PC-9 (cell line): Measurements from ENCODE around the gene KREMEN1. TPM values are rescaled to one million over a fixed set of nuclear protein-coding genes. Genes with fewer than 3 reads are reported as not detected.

Experiments
- BruUV-seq: library from RNA; stranded (reverse); fragments of 400-500 nt; replicated peaks from 2 replicates; lab custom pipeline; 2021; lab: Mats Ljungman, UMichigan
- CTCF ChIA-PET: fragments of 300-600 bp; sonication (Branson Sonifier 250); formaldehyde crosslinking; loops from one replicate; lab custom pipeline; 2022; ENCODE audit warnings: antibody characterized with exemption; lab: Charles Lee
- POLR2A ChIA-PET: fragments of 300-600 bp; sonication (Branson Sonifier 250); formaldehyde crosslinking; loops from one replicate; lab custom pipeline; 2022; ENCODE audit warnings: antibody characterized with exemption; ENCODE audit not compliant: unreplicated experiment; lab: Charles Lee
- DNase-seq, 2 experiments: peaks; one replicate each; pipeline versions ENCODE4 v3.0.0 to v3.0.0-alpha.2; 2015 to 2022; ENCODE audit warnings: mixed read lengths in 1 of 2
- H2AFZ ChIP-seq: fragments of 200-600 bp; sonication (generic); 2 replicates; pipeline ENCODE4 v1.8.1; 2017; ENCODE audit warnings: antibody characterized with exemption
- H3F3A ChIP-seq: fragments of 200-600 bp; sonication (generic); 2 replicates; pipeline ENCODE4 v1.8.1; 2017; ENCODE audit warnings: antibody characterized with exemption, mild to moderate bottlenecking, low read depth; ENCODE audit not compliant: insufficient read depth
- H3K27ac ChIP-seq: fragments of 200-600 bp; sonication (generic); 2 replicates; pipeline ENCODE4 v1.6.1; 2016; ENCODE audit warnings: mixed run types
- H3K27me3 ChIP-seq: fragments of 200-600 bp; sonication (generic); 2 replicates; pipeline ENCODE4 v1.6.1; 2016; ENCODE audit warnings: low read depth, mixed run types; ENCODE audit not compliant: insufficient read depth
- H3K36me3 ChIP-seq: fragments of 200-600 bp; sonication (generic); 2 replicates; pipeline ENCODE4 v1.6.1; 2016; ENCODE audit warnings: low read depth, mixed run types
- H3K4me1 ChIP-seq: fragments of 200-600 bp; sonication (generic); replicated peaks from 2 replicates; pipeline ENCODE4 v1.6.1; 2016; ENCODE audit warnings: mixed run types; ENCODE audit not compliant: insufficient read depth
- H3K4me2 ChIP-seq: fragments of 200-600 bp; sonication (generic); 2 replicates; pipeline ENCODE4 v1.6.1; 2017; ENCODE audit warnings: mixed run types
- H3K4me3 ChIP-seq: fragments of 200-600 bp; sonication (generic); 2 replicates; pipeline ENCODE4 v1.6.1; 2016; ENCODE audit warnings: mixed run types
- H3K79me2 ChIP-seq: fragments of 200-600 bp; sonication (generic); 2 replicates; pipeline ENCODE4 v1.6.1; 2017; ENCODE audit warnings: low read depth, mixed run types
- H3K9me2 ChIP-seq: fragments of 200-600 bp; sonication (generic); 2 replicates; pipeline ENCODE4 v1.8.1; 2017; ENCODE audit warnings: mild to moderate bottlenecking; ENCODE audit not compliant: insufficient read depth
- H3K9me3 ChIP-seq: fragments of 200-600 bp; sonication (generic); 2 replicates; pipeline ENCODE4 v1.8.1; 2016; ENCODE audit warnings: low read depth; ENCODE audit not compliant: insufficient read depth
- H4K20me1 ChIP-seq: fragments of 200-600 bp; sonication (generic); 2 replicates; pipeline ENCODE4 v1.8.1; 2017; ENCODE audit not compliant: insufficient read depth
- CTCF ChIP-seq: fragments of 200-600 bp; sonication (generic); conservative IDR thresholded peaks from 2 replicates; pipeline ENCODE4 v1.6.1; 2017; ENCODE audit warnings: mixed run types, antibody characterized with exemption, mild to moderate bottlenecking, moderate library complexity
- EZH2 ChIP-seq: fragments of 200-600 bp; sonication (generic); IDR thresholded peaks from 2 replicates; pipeline ENCODE4 v1.8.0; 2017; ENCODE audit warnings: antibody characterized with exemption, low read depth
- intact Hi-C: fragments of 100-400 bp; cut with micrococcal nuclease; formaldehyde crosslinking; loops from one replicate; pipeline ENCODE4 v1.10.0; 2022; ENCODE audit not compliant: unreplicated experiment
- total RNA-seq: library from RNA; stranded (reverse); gene quantifications from 2 replicates; pipeline ENCODE4 v1.2.3, GENCODE V29; 2021

Gene KREMEN1
- total RNA-seq, 1 experiment from 2014 or later = 6.1 TPM

GRCh38 chr22:29040385-29041275 is 32.2 kb upstream of the KREMEN1 start:
- H2AFZ ChIP-seq = no peak overlapping the region
- intact Hi-C loops = loop anchor here (1.0 to 10.0 kb wide), 4 partner anchors 114 to 440 kb away; no protein-coding TSS in a partner anchor
- no peaks in the 10 kb centered on the region for H3K79me2 ChIP-seq

GRCh38 chr22:29041408-29041807 is 31.4 kb upstream of the KREMEN1 start:
- no peaks in the 10 kb centered on the region for H3K27me3 ChIP-seq
- no peak overlapping the region for H3K4me3 ChIP-seq
- H3K4me1 ChIP-seq = peaks cover 22% of the 10 kb centered on the region
- ChIA-PET CTCF (interaction anchor here (0.7 kb wide), 1 partner anchor 211 kb away, joined by 3 read pairs; no protein-coding TSS in a partner anchor), POLR2A (no interaction called here)
- BruUV-seq = no TSS peak
- H3K4me2 ChIP-seq = no peak overlapping the region
- no peak for TF ChIP-seq CTCF
- no peak for TF ChIP-seq EZH2
- intact Hi-C loops = loop anchor here (2.0 to 10.0 kb wide), 3 partner anchors 113 to 441 kb away; no protein-coding TSS in a partner anchor
- no peak overlapping the region for H2AFZ ChIP-seq
- no peaks in the 10 kb centered on the region for H3K79me2 ChIP-seq
- H3K27ac ChIP-seq = no peak overlapping the region
- no peaks in the 10 kb centered on the region for H3K9me2 ChIP-seq
- H3K9me3 ChIP-seq = no peaks in the 10 kb centered on the region
- H4K20me1 ChIP-seq = peaks cover 3% of the 10 kb centered on the region; the same call in 1 of the 2 replicates
- no peaks in the 10 kb centered on the region for H3K36me3 ChIP-seq
- H3F3A ChIP-seq = peaks cover 17% of the 10 kb centered on the region
- no peak for DNase-seq

More at GRCh38 chr22:29040385-29041275, 32.2 kb upstream of the KREMEN1 start:
- POLR2A ChIA-PET = interaction anchor here (0.5 to 0.6 kb wide), 3 partner anchors 204 to 1466 kb away, joined by 3 read pairs; no protein-coding TSS in a partner anchor
- no peaks in the 10 kb centered on the region for H3K36me3 ChIP-seq
- H3K27ac ChIP-seq = no peak overlapping the region
- peak overlapping the region; percentile 34 for H3K4me2 ChIP-seq
- H3K9me2 ChIP-seq = no peaks in the 10 kb centered on the region
- peaks cover 22% of the 10 kb centered on the region for H3K4me1 ChIP-seq
- peaks cover 17% of the 10 kb centered on the region for H3F3A ChIP-seq
- DNase-seq = peak; percentile 44 to 70
- CTCF ChIA-PET = interaction anchor here (0.5 to 1.3 kb wide), 4 partner anchors 10 to 185 kb away, joined by 4 to 11 read pairs (median 6); no protein-coding TSS in a partner anchor
- peaks cover 3% of the 10 kb centered on the region; the same call in 1 of the 2 replicates for H4K20me1 ChIP-seq
- no peaks in the 10 kb centered on the region for H3K27me3 ChIP-seq
- no peak overlapping the region for H3K4me3 ChIP-seq
- no peaks in the 10 kb centered on the region for H3K9me3 ChIP-seq
- no TSS peak for BruUV-seq
- no peak for TF ChIP-seq EZH2
- TF ChIP-seq CTCF = peak; percentile 98

GRCh38 chr22:29043906-29044575 is 28.8 kb upstream of the KREMEN1 start:
- no TSS peak for BruUV-seq
- TF ChIP-seq CTCF (no peak), EZH2 (no peak)
- Histone ChIP-seq H3K27ac (peak overlapping the region; percentile 50), H3K36me3 (no peaks in the 10 kb centered on the region), H2AFZ (no peak overlapping the region), H3F3A (peaks cover 17% of the 10 kb centered on the region), H3K9me3 (no peaks in the 10 kb centered on the region), H4K20me1 (peaks cover 3% of the 10 kb centered on the region; the same call in 1 of the 2 replicates), H3K4me2 (peak overlapping the region; percentile 46), H3K4me1 (peaks cover 22% of the 10 kb centered on the region), H3K27me3 (no peaks in the 10 kb centered on the region), H3K9me2 (no peaks in the 10 kb centered on the region), H3K4me3 (no peak overlapping the region), H3K79me2 (no peaks in the 10 kb centered on the region)
- peak in 1 of 2 experiments; percentile 76 for DNase-seq
- ChIA-PET CTCF (interaction anchor here (0.5 kb wide), 1 partner anchor 180 kb away, joined by 14 read pairs; no protein-coding TSS in a partner anchor), POLR2A (interaction anchor here (0.6 kb wide), 1 partner anchor 215 kb away, joined by 3 read pairs; no protein-coding TSS in a partner anchor)
- intact Hi-C loops = loop anchor here (5.0 to 10.0 kb wide), 2 partner anchors 111 to 203 kb away; no protein-coding TSS in a partner anchor
